NCI-H2227 (cell line): Measurements from ENCODE around the gene LFNG.

Source experiments
- DNase-seq: peaks from one replicate; lab custom pipeline; 2025; ENCODE audit not compliant: unreplicated experiment; lab: John Stamatoyannopoulos, UW

The LFNG gene

GRCh38 chr7:2501947-2502646 is 17.5 kb upstream of the LFNG start:
- DNase-seq = no peak

GRCh38 chr7:2502647-2502966 is 17.0 kb upstream of the LFNG start:
- no peak for DNase-seq

- DNase-seq = no peak
These were observed 16.3 kb upstream of the LFNG start for GRCh38 chr7:2503056-2503941.

- DNase-seq = no peak
These were observed 15.3 kb upstream of the LFNG start for GRCh38 chr7:2504128-2504888.

- no peak for DNase-seq
These were observed 14.6 kb upstream of the LFNG start for GRCh38 chr7:2504889-2505375.

- no peak for DNase-seq
These were observed 14.2 kb upstream of the LFNG start for GRCh38 chr7:2505401-2505800.

- DNase-seq = no peak
These were observed 12.2 kb upstream of the LFNG start for GRCh38 chr7:2507208-2507916.

GRCh38 chr7:2507917-2508306 is 11.7 kb upstream of the LFNG start:
- no peak for DNase-seq

GRCh38 chr7:2508327-2509215 is 11.0 kb upstream of the LFNG start:
- DNase-seq = peak; percentile 53

- no peak for DNase-seq
These were observed 10.2 kb upstream of the LFNG start for GRCh38 chr7:2509298-2509906.

GRCh38 chr7:2510130-2510776 is 9.3 kb upstream of the LFNG start:
- DNase-seq = no peak

- no peak for DNase-seq
These were observed 8.4 kb upstream of the LFNG start for GRCh38 chr7:2510909-2511768.

GRCh38 chr7:2511769-2512168 is 7.8 kb upstream of the LFNG start:
- DNase-seq = no peak

GRCh38 chr7:2512179-2512661 is 7.4 kb upstream of the LFNG start:
- DNase-seq = no peak

GRCh38 chr7:2512713-2513112 is 6.9 kb upstream of the LFNG start:
- no peak for DNase-seq

- no peak for DNase-seq
These were observed 5.9 kb upstream of the LFNG start for GRCh38 chr7:2513702-2514101.

GRCh38 chr7:2514473-2515423 is 4.8 kb upstream of the LFNG start:
- DNase-seq = no peak
